Smooth muscle cell of the brain vasculature (primary cell): ENCODE measurements around the gene TRIP6.
"Not testable (repeated sequence)": the region's sequence is repeated elsewhere in the genome, so short reads cannot be mapped to it uniquely, and the experiment has no call there.

Source experiments
- DNase-seq: peaks from one replicate; pipeline ENCODE4 v3.0.0-alpha.2; 2012; ENCODE audit warnings: low read depth, low spot score

TRIP6 gene

GRCh38 chr7:100890653-100891567, 23.7 kb downstream of the TRIP6 start:
- no peak for DNase-seq

- no peak for DNase-seq
Measured at GRCh38 chr7:100891568-100892247, 24.5 kb downstream of the TRIP6 start.

GRCh38 chr7:100892364-100893317, 25.5 kb downstream of the TRIP6 start:
- DNase-seq: no peak

GRCh38 chr7:100893318-100893895, 26.2 kb downstream of the TRIP6 start:
- DNase-seq: no peak

- no peak for DNase-seq
Measured at GRCh38 chr7:100893910-100894721, 26.9 kb downstream of the TRIP6 start.

GRCh38 chr7:100894860-100895700, 27.9 kb downstream of the TRIP6 start:
- no peak for DNase-seq

GRCh38 chr7:100895701-100895955, 28.4 kb downstream of the TRIP6 start, which contains the start of gene ACHE:
Gene ACHE (minus strand): TSS chr7:100895888. CDS start chr7:100894232, 1,656 bp downstream.
- DNase-seq: no peak

GRCh38 chr7:100895956-100896731, 29.0 kb downstream of the TRIP6 start:
- no peak for DNase-seq

- no peak for DNase-seq
Measured at GRCh38 chr7:100896732-100897608, 29.8 kb downstream of the TRIP6 start.

GRCh38 chr7:100897772-100898454, 30.7 kb downstream of the TRIP6 start:
- no peak for DNase-seq

GRCh38 chr7:100899432-100899831, 32.2 kb downstream of the TRIP6 start:
- no peak for DNase-seq

GRCh38 chr7:100900978-100901377, 33.8 kb downstream of the TRIP6 start:
- no peak for DNase-seq

GRCh38 chr7:100901921-100902332, 34.7 kb downstream of the TRIP6 start:
- DNase-seq: no peak

- no peak for DNase-seq
Measured at GRCh38 chr7:100902638-100903037, 35.5 kb downstream of the TRIP6 start.

- no peak for DNase-seq
Measured at GRCh38 chr7:100908512-100908911, 41.3 kb downstream of the TRIP6 start.

- DNase-seq: not testable (repeated sequence)
Measured at GRCh38 chr7:100910443-100910842, 43.3 kb downstream of the TRIP6 start.

- DNase-seq: no peak
Measured at GRCh38 chr7:100911484-100911883, 44.3 kb downstream of the TRIP6 start.
